Panc1 (cell line): Measurements from ENCODE around the gene DHX15. TPM values are rescaled to one million over a fixed set of nuclear protein-coding genes. Genes with fewer than 3 reads are reported as not detected.

Source experiments
- ATAC-seq: fragments of 200-7000 bp; cut with Tn5 transposase; 2 replicates; pipeline ENCODE4 v1.9.1; 2020; ENCODE audit warnings: mild to moderate bottlenecking, moderate library complexity
- BruUV-seq: library from RNA; stranded (reverse); fragments of 400-500 nt; replicated peaks from 2 replicates; lab custom pipeline; 2021; lab: Mats Ljungman, UMichigan
- CTCF ChIA-PET: fragments of 300-600 bp; sonication (Branson Sonifier 250); formaldehyde crosslinking; loops from one replicate; lab custom pipeline; 2022; ENCODE audit warnings: antibody characterized with exemption; lab: Charles Lee
- POLR2A ChIA-PET: fragments of 300-600 bp; sonication (Branson Sonifier 250); formaldehyde crosslinking; loops from one replicate; lab custom pipeline; 2022; ENCODE audit warnings: antibody characterized with exemption; lab: Charles Lee
- DNase-seq: peaks from one replicate; pipeline ENCODE4 v3.0.0-alpha.2; 2010; ENCODE audit warnings: low read depth, low spot score
- H3K27ac ChIP-seq: 2 replicates; pipeline ENCODE4 v1.5.1; 2011; ENCODE audit warnings: mild to moderate bottlenecking, low read length, inconsistent platforms
- H3K27me3 ChIP-seq: fragments of 200-500 bp; sonication (Bioruptor generic); 2 replicates; pipeline ENCODE4 v1.6.0; 2014; ENCODE audit warnings: low read length, inconsistent platforms; ENCODE audit not compliant: control insufficient read depth, insufficient read depth
- H3K36me3 ChIP-seq: fragments of 200-500 bp; sonication (Bioruptor generic); 2 replicates; pipeline ENCODE4 v1.5.1; 2014; ENCODE audit warnings: inconsistent platforms, mild to moderate bottlenecking, low read length, moderate library complexity; ENCODE audit not compliant: control insufficient read depth, insufficient read depth
- H3K4me1 ChIP-seq: 2 replicates; pipeline ENCODE4 v1.5.1; 2011; ENCODE audit warnings: inconsistent platforms, mild to moderate bottlenecking, low read length, moderate library complexity; ENCODE audit not compliant: control insufficient read depth, insufficient read depth
- H3K4me3 ChIP-seq, 2 experiments: 2 replicates each; pipeline ENCODE4 v1.5.1; 2011 to 2012; ENCODE audit warnings: low read depth in 2 of 2, low read length in 2 of 2, mild to moderate bottlenecking in 2 of 2, inconsistent platforms in 1 of 2, moderate library complexity in 1 of 2
- H3K9me3 ChIP-seq: fragments of 200-500 bp; sonication (Bioruptor generic); 2 replicates; pipeline ENCODE4 v1.5.1; 2014; ENCODE audit warnings: low read depth, mild to moderate bottlenecking, inconsistent platforms, low read length, moderate library complexity; ENCODE audit not compliant: control insufficient read depth, insufficient read depth
- POLR2AphosphoS5 ChIP-seq: IDR thresholded peaks from 2 replicates; pipeline ENCODE4 v1.6.1; 2012; ENCODE audit warnings: mild to moderate bottlenecking, low read depth, low read length, moderate library complexity
- REST ChIP-seq, 2 experiments: IDR thresholded peaks; 2 replicates each; pipeline ENCODE4 v1.6.1; 2011 to 2012; ENCODE audit warnings: low read depth in 2 of 2, control low read depth in 1 of 2, low read length in 1 of 2, mild to moderate bottlenecking in 1 of 2, moderate library complexity in 1 of 2; ENCODE audit not compliant: insufficient read depth in 1 of 2
- SIN3A ChIP-seq: IDR thresholded peaks from 2 replicates; pipeline ENCODE4 v1.6.1; 2012; ENCODE audit warnings: low read depth, mild to moderate bottlenecking, low read length, moderate library complexity, borderline replicate concordance; ENCODE audit not compliant: insufficient read depth
- TCF7L2 ChIP-seq: IDR thresholded peaks from 2 replicates; pipeline ENCODE4 v1.6.1; 2011; ENCODE audit warnings: mild to moderate bottlenecking, low read depth, low read length, inconsistent platforms
- in situ Hi-C: cut with HindIII; loops from 2 replicates; pipeline ENCODE4 v1.10.0; 2016; ENCODE audit warnings: low sequenced_read_pairs, low pct_unique_long_range_greater_than_20kb
- intact Hi-C: fragments of 100-400 bp; cut with micrococcal nuclease; formaldehyde crosslinking; loops from one replicate; pipeline ENCODE4 v1.10.0; 2022; ENCODE audit not compliant: unreplicated experiment
- total RNA-seq: library from RNA; stranded (reverse); gene quantifications from one replicate; pipeline ENCODE4 v1.2.1, GENCODE V29; 2021; ENCODE audit not compliant: unreplicated experiment
- TF ChIP-seq, protein P1 (sequence below): fragments of 450-650 bp; IDR thresholded peaks from 2 replicates; pipeline ENCODE4 v1.5.1; 2017; ENCODE audit warnings: mild to moderate bottlenecking

DHX15 gene
- total RNA-seq, 1 experiment from 2014 or later = 118 TPM

- POLR2A ChIA-PET = interaction anchor here (0.6 kb wide), 1 partner anchor 12 kb away, joined by 4 read pairs; no protein-coding TSS in a partner anchor
- no TSS peak for BruUV-seq
- ATAC-seq (no peak), DNase-seq (no peak)
- H3K4me3 ChIP-seq = no peak overlapping the region
- in situ Hi-C loops (no loop called here), intact Hi-C loops (no loop called here)
- H3K27me3 ChIP-seq = no peaks in the 10 kb centered on the region
- CTCF ChIA-PET = no interaction called here
- peaks cover 23% of the 10 kb centered on the region for H3K36me3 ChIP-seq
- H3K4me1 ChIP-seq = peaks cover 1% of the 10 kb centered on the region; the same call in 1 of the 2 replicates
- no peaks in the 10 kb centered on the region for H3K9me3 ChIP-seq
- no peak for TF ChIP-seq TCF7L2
- no peak for TF ChIP-seq SIN3A
- TF ChIP-seq, protein P1, sequence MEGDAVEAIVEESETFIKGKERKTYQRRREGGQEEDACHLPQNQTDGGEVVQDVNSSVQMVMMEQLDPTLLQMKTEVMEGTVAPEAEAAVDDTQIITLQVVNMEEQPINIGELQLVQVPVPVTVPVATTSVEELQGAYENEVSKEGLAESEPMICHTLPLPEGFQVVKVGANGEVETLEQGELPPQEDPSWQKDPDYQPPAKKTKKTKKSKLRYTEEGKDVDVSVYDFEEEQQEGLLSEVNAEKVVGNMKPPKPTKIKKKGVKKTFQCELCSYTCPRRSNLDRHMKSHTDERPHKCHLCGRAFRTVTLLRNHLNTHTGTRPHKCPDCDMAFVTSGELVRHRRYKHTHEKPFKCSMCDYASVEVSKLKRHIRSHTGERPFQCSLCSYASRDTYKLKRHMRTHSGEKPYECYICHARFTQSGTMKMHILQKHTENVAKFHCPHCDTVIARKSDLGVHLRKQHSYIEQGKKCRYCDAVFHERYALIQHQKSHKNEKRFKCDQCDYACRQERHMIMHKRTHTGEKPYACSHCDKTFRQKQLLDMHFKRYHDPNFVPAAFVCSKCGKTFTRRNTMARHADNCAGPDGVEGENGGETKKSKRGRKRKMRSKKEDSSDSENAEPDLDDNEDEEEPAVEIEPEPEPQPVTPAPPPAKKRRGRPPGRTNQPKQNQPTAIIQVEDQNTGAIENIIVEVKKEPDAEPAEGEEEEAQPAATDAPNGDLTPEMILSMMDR = no peak
- TF ChIP-seq REST (IDR thresholded peaks at IDR 0.05; ENCODE audit: insufficient read depth in 1 of 2, low read depth in 2 of 2, low read length in 1 of 2) = no peak
- TF ChIP-seq POLR2AphosphoS5 = no peak
- no peak overlapping the region for H3K27ac ChIP-seq
Measured at GRCh38 chr4:24570574-24571236, 13.6 kb downstream of the DHX15 start.

- Histone ChIP-seq H3K4me3 (no peak overlapping the region), H3K9me3 (no peaks in the 10 kb centered on the region), H3K27ac (no peak overlapping the region), H3K36me3 (peaks cover 17% of the 10 kb centered on the region; the same call in 1 of the 2 replicates), H3K4me1 (peaks cover 5% of the 10 kb centered on the region; the same call in 1 of the 2 replicates), H3K27me3 (no peaks in the 10 kb centered on the region)
- ChIA-PET CTCF (no interaction called here), POLR2A (no interaction called here)
- in situ Hi-C loops = no loop called here
- ATAC-seq (no peak), DNase-seq (no peak)
- BruUV-seq = no TSS peak
- intact Hi-C loops = no loop called here
- no peak for TF ChIP-seq TCF7L2
- TF ChIP-seq POLR2AphosphoS5 = no peak
- no peak for TF ChIP-seq SIN3A
- TF ChIP-seq REST (IDR thresholded peaks at IDR 0.05; ENCODE audit: insufficient read depth in 1 of 2, low read depth in 2 of 2, low read length in 1 of 2) = no peak
- TF ChIP-seq, protein P1 = no peak
Measured at GRCh38 chr4:24570172-24570571, 14.2 kb downstream of the DHX15 start.
